ENCODE data around the gene UQCR10. TPM values are rescaled to one million over a fixed set of nuclear protein-coding genes. Genes with fewer than 3 reads are reported as not detected.

Gene UQCR10
- total and polyA plus RNA-seq, 9 of the 15 experiments (the other 6 are each of a cell fraction or from before 2014, with no cell fraction given): 128 to 903 (median 163) TPM

DNA sequence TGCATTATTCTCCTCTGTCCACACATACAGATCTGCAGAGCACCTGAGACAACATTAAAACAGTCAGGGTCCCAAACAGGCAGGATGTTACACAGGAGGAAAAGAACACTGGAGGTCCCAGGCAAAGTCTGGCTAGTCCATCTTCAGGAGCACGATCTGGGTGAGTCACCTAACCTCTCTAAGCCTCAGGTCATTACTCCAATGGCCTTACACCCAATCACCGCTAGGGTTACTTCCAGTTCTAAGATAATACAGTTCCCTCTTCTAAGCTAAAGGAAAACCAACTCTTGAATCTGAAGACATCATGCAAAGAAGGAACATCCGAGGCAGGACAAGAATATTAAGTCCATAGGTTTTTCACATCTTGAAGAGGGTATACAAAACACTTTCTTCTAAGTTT lies 46.4 kb downstream of the UQCR10 start (continued):
- TF ChIP-seq PPARD (CRISPR knock-in tag; IDR thresholded peaks at IDR 0.05) (no peak), RAD21 (CRISPR knock-in tag; conservative IDR thresholded peaks at IDR 0.05 in 1 of 2, IDR thresholded peaks at IDR 0.05 in 1 of 2) (peak in 1 of 2 experiments; percentile 26; a peak in 2 of 4 replicates), ATF3 (IDR thresholded peaks at IDR 0.05) (peak; percentile 58; the same call in 1 of the 2 replicates), ATF3 (CRISPR knock-in tag; conservative IDR thresholded peaks at IDR 0.05) (no peak), NFIX (CRISPR knock-in tag; IDR thresholded peaks at IDR 0.05; ENCODE audit: low read depth) (no peak), CREB1 (IDR thresholded peaks at IDR 0.05) (no peak), CREB1 (CRISPR knock-in tag; IDR thresholded peaks at IDR 0.05) (no peak), SETDB1 (IDR thresholded peaks at IDR 0.05; ENCODE audit: low read length) (no peak), DPF2 (IDR thresholded peaks at IDR 0.05) (0 out of 2 replicates have a peak, but pooled peaks have one; percentile 18), JUND (IDR thresholded peaks at IDR 0.05; ENCODE audit: borderline replicate concordance, low read depth, low read length) (peak; percentile 74; the same call in 1 of the 2 replicates), JUND (tag; IDR thresholded peaks at IDR 0.05; ENCODE audit: borderline replicate concordance, low read depth, low read length) (peak; percentile 50; the same call in 1 of the 3 replicates), TCF7 (IDR thresholded peaks at IDR 0.05; ENCODE audit: borderline replicate concordance) (no peak)
